Right cardiac atrium (tissue), 5 donors: ENCODE data around the gene LPCAT1. TPM values are rescaled to one million over a fixed set of nuclear protein-coding genes. Genes with fewer than 3 reads are reported as not detected.

Source experiments
- ATAC-seq, 2 donors: fragments of 200-7000 bp; cut with Tn5 transposase; one replicate each; pipeline versions ENCODE4 v1.8.0 to v1.9.1; 2020; ENCODE audit warnings: moderate library complexity in 2 of 2, mild to moderate bottlenecking in 1 of 2
- DNase-seq, 3 donors: peaks; one replicate each; pipeline ENCODE4 v3.0.0-alpha.2; 2020
- H3K27ac ChIP-seq: one replicate; pipeline ENCODE4 v1.5.1; 2013; ENCODE audit warnings: mild to moderate bottlenecking, low read length, control low read depth, moderate library complexity
- H3K27me3 ChIP-seq: one replicate; pipeline ENCODE4 v1.6.1; 2013; ENCODE audit not compliant: control insufficient read depth, insufficient read depth
- H3K4me1 ChIP-seq: one replicate; pipeline ENCODE4 v1.6.1; 2013; ENCODE audit warnings: low read length; ENCODE audit not compliant: control insufficient read depth, insufficient read depth
- H3K4me3 ChIP-seq: one replicate; pipeline ENCODE4 v1.5.1; 2013; ENCODE audit warnings: low read length, control low read depth
- H3K9me3 ChIP-seq: one replicate; pipeline ENCODE4 v1.6.1; 2013; ENCODE audit warnings: low read length; ENCODE audit not compliant: control insufficient read depth
- WGBS: extraction: QIAGEN DNeasy Blood & Tissue Kit; methylation state at CpG from one replicate; pipeline ENCODE4 v1.1.7; 2013; 5-methylcytosine and 5-hydroxymethylcytosine counted together
- intact Hi-C, 4 donors: fragments of 100-400 bp; cut with DNase I; formaldehyde crosslinking; loops; one replicate each; pipeline versions ENCODE4 v1.11.0 to v1.14.0; 2022 to 2023
- polyA plus RNA-seq: library from polyadenylated mRNA; stranded (reverse); fragments of 200-250 nt; gene quantifications from one replicate; pipeline ENCODE4 v1.2.3, GENCODE V29; 2013
- total RNA-seq, 4 donors: library from RNA; stranded (reverse); fragmentation: NEBNext Ultra II Directional; extraction: Animal tissue kit (Norgen Biotek cat#: 25700); gene quantifications; one replicate each; pipeline ENCODE4 v1.2.1, GENCODE V29; 2021
- donor health status: healthy with polysubstance abuse.
- donor health status: DM: no; HTN: yes; CAD: no.
- donor health status: DM: no; HTN: no; CAD: no.
- donor health status: DM: no; HTN: yes; CAD: no; lungs with severe emphysema.
- donor health status: DM: yes; HTN: yes; CAD: no.

LPCAT1 gene
- total and polyA plus RNA-seq, 5 donors, result 11.0 to 19.7 (median 15.6) TPM

DNA sequence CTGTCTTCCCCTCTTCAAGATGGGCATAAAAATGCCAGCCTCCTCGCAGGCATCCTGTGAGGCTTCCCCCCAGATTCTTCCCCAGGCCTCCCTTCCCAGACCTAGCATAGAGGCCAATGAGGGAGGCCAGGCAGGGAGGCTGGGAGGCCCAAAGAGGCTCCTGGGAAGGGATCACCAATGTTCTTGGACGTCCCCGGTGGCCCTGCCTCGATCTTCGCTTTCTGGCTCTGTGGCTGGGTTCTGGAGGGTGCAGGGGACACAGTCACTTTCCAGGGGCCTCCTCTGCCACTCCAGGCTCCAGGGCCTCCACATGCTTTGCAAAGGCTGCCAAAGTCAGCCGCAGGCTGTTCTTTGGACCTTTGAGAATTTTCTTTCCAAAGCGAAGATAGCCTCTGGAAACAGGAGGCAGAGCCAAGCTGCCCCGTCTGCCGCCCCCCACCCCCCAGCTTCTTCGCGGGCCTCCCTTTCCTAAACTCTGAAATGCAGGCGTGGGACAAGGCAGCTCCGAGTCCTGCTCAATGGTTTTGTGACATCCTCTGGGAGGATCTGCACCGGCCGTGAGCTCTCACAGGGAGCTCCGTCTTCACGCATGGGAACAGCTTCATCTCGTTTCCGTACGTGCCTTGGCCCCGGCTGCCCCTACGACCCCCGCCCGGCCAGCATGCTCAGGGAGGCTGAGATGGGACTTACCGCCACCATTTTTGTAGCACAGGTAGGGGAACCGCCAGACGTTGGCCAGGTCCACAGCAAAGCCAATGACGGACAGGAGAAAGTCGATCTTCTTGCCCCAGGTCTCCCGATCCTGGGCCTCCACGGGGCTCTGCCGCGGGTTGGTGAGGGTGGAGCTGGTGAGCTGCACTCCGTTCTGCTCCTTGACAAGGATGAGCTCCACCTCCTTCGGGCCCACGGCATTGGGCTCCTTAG, 81.3 kb downstream of the LPCAT1 start:
- ATAC-seq, result no peak
- 68% methylated on average over 36 of the region's 36 CpGs for WGBS

GRCh38 chr5:1441166-1441865, 82.4 kb downstream of the LPCAT1 start:
- intact Hi-C loops, result no loop called here
- WGBS, result 86% methylated on average over 24 of the region's 24 CpGs
- no peak overlapping the region for H3K4me3 ChIP-seq
- DNase-seq, result no peak
- no peaks in the 10 kb centered on the region for H3K4me1 ChIP-seq
- H3K9me3 ChIP-seq, result no peaks in the 10 kb centered on the region
- ATAC-seq, result no peak
- no peaks in the 10 kb centered on the region for H3K27me3 ChIP-seq
- H3K27ac ChIP-seq, result no peak overlapping the region

More for the DNA sequence above, 81.3 kb downstream of the LPCAT1 start:
- intact Hi-C loops, result no loop called here
- H3K9me3 ChIP-seq, result no peaks in the 10 kb centered on the region
- DNase-seq, result no peak
- H3K27ac ChIP-seq, result no peak overlapping the region
- no peak overlapping the region for H3K4me3 ChIP-seq
- no peaks in the 10 kb centered on the region for H3K4me1 ChIP-seq
- H3K27me3 ChIP-seq, result no peaks in the 10 kb centered on the region

DNA sequence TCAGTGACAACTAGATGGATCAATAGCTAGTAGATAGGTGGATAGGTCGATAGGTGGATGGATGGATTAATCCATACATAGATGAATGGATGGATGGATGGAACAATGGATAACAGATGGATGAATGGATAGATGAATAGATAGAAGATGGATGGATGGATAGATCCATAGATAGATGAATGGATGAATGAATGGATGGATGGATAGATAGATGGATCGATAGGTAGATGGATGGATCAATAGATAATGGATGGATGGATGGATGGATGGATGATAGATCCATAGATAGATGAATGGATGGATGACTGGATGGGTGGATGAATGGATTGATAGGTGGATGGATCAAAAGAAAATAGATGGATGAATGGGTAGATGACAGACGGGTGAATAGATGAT, 83.7 kb downstream of the LPCAT1 start:
- Histone ChIP-seq H3K27me3 (no peaks in the 10 kb centered on the region), H3K9me3 (no peaks in the 10 kb centered on the region), H3K4me1 (no peaks in the 10 kb centered on the region), H3K27ac (no peak overlapping the region), H3K4me3 (no peak overlapping the region)
- WGBS, result 83% methylated on average over 3 of the region's 3 CpGs
- intact Hi-C loops, result no loop called here
- ATAC-seq (no peak), DNase-seq (no peak)

DNA sequence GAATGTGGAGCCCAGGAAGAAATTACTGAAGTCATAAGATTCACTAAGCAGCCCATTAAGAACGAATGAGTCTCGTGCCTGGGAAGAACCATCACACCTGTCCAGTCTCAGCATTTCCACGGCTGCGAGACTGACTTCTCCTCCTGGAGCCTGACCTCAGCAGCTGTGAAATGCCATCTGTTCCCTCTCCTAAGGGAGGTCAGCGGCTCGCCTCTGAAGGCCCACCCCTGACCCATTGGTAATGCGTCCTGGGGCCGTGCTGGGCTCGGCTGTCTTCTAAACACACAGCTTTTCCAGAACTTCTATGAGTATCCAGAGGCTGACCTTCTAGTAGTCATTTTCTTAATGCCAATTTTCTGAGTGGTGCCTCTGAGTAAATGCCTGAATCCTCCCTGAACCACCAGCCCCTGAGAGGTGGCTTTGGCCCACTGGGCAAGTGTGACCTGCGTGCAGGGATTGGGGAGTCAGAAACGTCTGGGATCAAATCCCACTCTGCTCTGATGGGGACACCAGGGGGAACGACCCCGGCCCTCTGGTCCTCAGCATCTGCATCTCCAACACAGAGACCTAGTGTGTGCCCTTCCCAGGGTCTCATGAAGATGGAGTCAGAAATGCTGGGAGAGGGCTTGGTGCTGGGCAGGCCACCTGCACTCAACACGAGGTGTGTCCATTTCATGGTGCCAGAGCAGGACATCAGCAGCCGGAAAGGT, 84.2 kb downstream of the LPCAT1 start:
- no peak overlapping the region for H3K27ac ChIP-seq
- H3K9me3 ChIP-seq, result no peaks in the 10 kb centered on the region
- no peak overlapping the region for H3K4me3 ChIP-seq
- 81% methylated on average over 15 of the region's 15 CpGs for WGBS
- no peak for ATAC-seq
- no peaks in the 10 kb centered on the region for H3K27me3 ChIP-seq
- intact Hi-C loops, result no loop called here
- DNase-seq, result no peak
- H3K4me1 ChIP-seq, result no peaks in the 10 kb centered on the region

DNA sequence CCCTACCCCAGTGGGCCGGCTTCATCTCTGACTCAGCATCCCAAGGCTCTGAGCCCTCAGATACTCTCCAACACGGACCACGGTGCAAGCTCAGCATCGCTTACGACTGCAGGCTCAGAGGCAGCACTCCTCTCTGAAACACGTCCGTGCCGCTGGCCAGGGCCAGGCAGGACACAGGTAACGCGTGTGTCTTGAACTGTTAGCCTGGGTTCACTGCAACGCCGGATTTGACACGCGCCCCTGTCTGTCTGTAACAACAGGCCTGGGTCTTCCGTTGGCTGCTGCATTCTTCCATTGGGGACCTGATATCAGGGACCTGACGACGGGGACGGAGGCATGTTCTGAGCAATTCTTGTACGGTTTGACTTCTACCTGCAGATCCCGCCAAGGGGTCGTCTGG, 84.9 kb downstream of the LPCAT1 start:
- DNase-seq (peak in 1 of 3 donors; percentile 40), ATAC-seq (no peak)
- intact Hi-C loops, result no loop called here
- Histone ChIP-seq H3K27ac (no peak overlapping the region), H3K27me3 (no peaks in the 10 kb centered on the region), H3K9me3 (peaks cover 2% of the 10 kb centered on the region), H3K4me3 (no peak overlapping the region), H3K4me1 (no peaks in the 10 kb centered on the region)
- 88% methylated on average over 21 of the region's 21 CpGs for WGBS

- intact Hi-C loops, result no loop called here
- no peak for ATAC-seq
- Histone ChIP-seq H3K27me3 (no peaks in the 10 kb centered on the region), H3K4me3 (no peak overlapping the region), H3K9me3 (peaks cover 6% of the 10 kb centered on the region), H3K27ac (no peak overlapping the region), H3K4me1 (no peaks in the 10 kb centered on the region)
- 86% methylated on average over 25 of the region's 25 CpGs for WGBS
- DNase-seq, result no peak
Observed at GRCh38 chr5:1437876-1438559, 85.7 kb downstream of the LPCAT1 start.

GRCh38 chr5:1437226-1437829, 86.4 kb downstream of the LPCAT1 start:
- intact Hi-C loops, result no loop called here
- WGBS, result 46% methylated on average over 11 of the region's 11 CpGs
- Histone ChIP-seq H3K9me3 (peaks cover 6% of the 10 kb centered on the region), H3K27me3 (no peaks in the 10 kb centered on the region), H3K4me3 (no peak overlapping the region), H3K27ac (no peak overlapping the region), H3K4me1 (no peaks in the 10 kb centered on the region)
- ATAC-seq (peak in 1 of 2 donors; percentile 18), DNase-seq (no peak)

DNA sequence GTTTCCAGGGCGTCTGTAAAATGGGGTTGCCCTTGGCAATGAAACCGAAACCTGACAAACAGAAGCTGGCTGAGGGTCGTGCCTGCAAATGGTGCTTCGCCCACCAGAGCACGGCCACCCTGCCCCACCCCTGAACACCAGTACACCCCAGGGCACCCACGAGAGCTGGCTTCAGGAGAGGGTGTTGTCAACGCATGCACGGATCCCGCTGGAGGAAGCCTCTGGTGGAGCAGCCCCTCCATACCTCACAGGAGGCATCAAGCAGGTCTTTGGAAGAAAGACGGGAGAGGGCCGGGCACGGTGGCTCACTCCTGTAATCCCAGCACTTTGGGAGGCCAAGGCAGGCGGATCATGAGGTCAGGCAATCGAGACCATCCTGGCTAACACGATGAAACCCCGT, 87.1 kb downstream of the LPCAT1 start:
- no peaks in the 10 kb centered on the region for H3K27me3 ChIP-seq
- 89% methylated on average over 16 of the region's 16 CpGs for WGBS
- peaks cover 6% of the 10 kb centered on the region for H3K9me3 ChIP-seq
- no peaks in the 10 kb centered on the region for H3K4me1 ChIP-seq
- no peak overlapping the region for H3K27ac ChIP-seq
- ATAC-seq (no peak), DNase-seq (no peak)
- intact Hi-C loops, result no loop called here
- no peak overlapping the region for H3K4me3 ChIP-seq

DNA sequence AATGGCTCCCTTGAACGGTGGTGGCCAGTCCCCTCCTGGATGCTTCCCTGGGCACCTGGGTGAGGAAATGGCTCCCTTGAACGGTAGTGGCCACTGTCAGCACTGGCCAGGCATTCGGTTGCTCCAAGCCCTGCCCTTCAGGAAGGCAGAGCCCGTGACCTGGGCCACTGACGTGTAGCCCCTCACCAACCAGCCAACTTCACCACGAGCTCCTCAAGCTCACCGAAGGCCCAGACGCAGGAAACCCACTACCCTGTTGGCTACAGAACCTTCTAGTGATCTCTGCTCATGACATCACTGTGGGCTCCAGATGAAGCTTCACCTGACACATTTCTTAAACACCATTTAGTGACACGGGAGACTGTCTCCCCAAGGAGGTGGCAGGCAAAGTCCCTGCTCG, 87.7 kb downstream of the LPCAT1 start:
- Histone ChIP-seq H3K4me3 (no peak overlapping the region), H3K27ac (no peak overlapping the region), H3K9me3 (peaks cover 6% of the 10 kb centered on the region), H3K27me3 (no peaks in the 10 kb centered on the region), H3K4me1 (no peaks in the 10 kb centered on the region)
- WGBS, result 73% methylated on average over 10 of the region's 10 CpGs
- DNase-seq (no peak), ATAC-seq (no peak)
- intact Hi-C loops, result no loop called here

GRCh38 chr5:1435369-1435768, 88.4 kb downstream of the LPCAT1 start:
- H3K4me3 ChIP-seq, result no peak overlapping the region
- WGBS, result 87% methylated on average over 2 of the region's 2 CpGs
- H3K9me3 ChIP-seq, result peaks cover 8% of the 10 kb centered on the region
- no peak overlapping the region for H3K27ac ChIP-seq
- no peaks in the 10 kb centered on the region for H3K4me1 ChIP-seq
- no peak for ATAC-seq
- DNase-seq, result no peak
- no peaks in the 10 kb centered on the region for H3K27me3 ChIP-seq
- intact Hi-C loops, result no loop called here
